ENCODE measurements around the gene COL12A1. TPM values are rescaled to one million over a fixed set of nuclear protein-coding genes. Genes with fewer than 3 reads are reported as not detected.
"Not testable (repeated sequence)": the region's sequence is repeated elsewhere in the genome, so short reads cannot be mapped to it uniquely, and the experiment has no call there.

Gene COL12A1
- total RNA-seq, 4 donors from 2014 or later, result 208 to 539 (median 257) TPM

DNA sequence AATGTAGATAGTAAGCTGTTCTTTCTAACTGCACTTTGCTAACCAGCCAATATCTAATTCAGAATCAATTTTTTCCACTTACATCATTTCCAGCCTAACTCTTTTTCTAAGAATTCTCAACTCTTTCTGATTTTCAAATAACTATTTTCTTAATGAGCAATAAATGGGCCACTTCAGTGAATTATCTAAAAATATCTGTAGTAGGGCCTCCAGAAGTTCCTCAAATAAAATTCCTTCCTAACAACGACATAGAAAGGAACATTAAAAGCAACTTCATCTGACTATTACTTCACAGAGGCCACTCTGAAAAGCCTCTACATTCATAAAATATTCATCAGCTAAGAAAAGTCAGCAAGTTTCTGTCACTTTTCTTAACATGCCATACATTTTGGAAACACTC is 4.8 kb downstream of the COL12A1 start:
- DNase-seq (ENCODE audit: low spot score in 2 of 2), result no peak
- H3K36me3 ChIP-seq, result no peaks in the 10 kb centered on the region
- H3K9me3 ChIP-seq, result peaks cover 0 to under 1% (median 0%) of the 10 kb centered on the region in 4 donors
- H3K27me3 ChIP-seq, result peaks cover 0 to 5% of the 10 kb centered on the region in 2 donors
- TF ChIP-seq, protein P1, sequence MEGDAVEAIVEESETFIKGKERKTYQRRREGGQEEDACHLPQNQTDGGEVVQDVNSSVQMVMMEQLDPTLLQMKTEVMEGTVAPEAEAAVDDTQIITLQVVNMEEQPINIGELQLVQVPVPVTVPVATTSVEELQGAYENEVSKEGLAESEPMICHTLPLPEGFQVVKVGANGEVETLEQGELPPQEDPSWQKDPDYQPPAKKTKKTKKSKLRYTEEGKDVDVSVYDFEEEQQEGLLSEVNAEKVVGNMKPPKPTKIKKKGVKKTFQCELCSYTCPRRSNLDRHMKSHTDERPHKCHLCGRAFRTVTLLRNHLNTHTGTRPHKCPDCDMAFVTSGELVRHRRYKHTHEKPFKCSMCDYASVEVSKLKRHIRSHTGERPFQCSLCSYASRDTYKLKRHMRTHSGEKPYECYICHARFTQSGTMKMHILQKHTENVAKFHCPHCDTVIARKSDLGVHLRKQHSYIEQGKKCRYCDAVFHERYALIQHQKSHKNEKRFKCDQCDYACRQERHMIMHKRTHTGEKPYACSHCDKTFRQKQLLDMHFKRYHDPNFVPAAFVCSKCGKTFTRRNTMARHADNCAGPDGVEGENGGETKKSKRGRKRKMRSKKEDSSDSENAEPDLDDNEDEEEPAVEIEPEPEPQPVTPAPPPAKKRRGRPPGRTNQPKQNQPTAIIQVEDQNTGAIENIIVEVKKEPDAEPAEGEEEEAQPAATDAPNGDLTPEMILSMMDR (IDR thresholded peaks at IDR 0.05), result no peak
- TF ChIP-seq POLR2A (IDR thresholded peaks at IDR 0.05) (no peak), EP300 (IDR thresholded peaks at IDR 0.05) (no peak)
- WGBS, 2 donors, result 8 to 12% methylated on average over 1 of the region's 1 CpG
- H3K4me3 ChIP-seq, result peak overlapping the region in 1 of 4 donors; percentile 78
- peak overlapping the region in 2 of 4 donors; percentile 93 to 96 for H3K27ac ChIP-seq
- H3K4me1 ChIP-seq, result peaks cover 0 to 64% (median 4%) of the 10 kb centered on the region in 4 donors

DNA sequence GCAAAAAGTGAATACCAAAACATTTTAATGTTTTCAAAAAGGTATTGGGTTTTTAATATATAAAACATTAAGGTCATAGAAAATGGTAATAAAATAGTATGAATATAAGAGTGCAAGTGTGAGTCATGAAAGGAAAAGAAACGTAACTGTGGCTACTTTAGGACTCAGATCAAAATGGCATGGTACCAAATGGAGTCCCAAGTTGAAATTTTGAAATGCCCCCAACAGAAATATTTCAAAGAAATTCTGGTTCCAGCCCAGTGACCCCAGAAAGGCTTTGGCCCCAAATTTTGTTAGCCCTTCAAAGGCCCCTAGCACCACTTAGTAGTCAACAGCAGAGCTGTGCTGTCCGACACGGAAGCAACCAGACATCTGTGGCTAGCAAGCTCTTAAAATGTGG is 6.0 kb downstream of the COL12A1 start:
- Histone ChIP-seq H3K4me1 (peaks cover 0 to 60% (median 4%) of the 10 kb centered on the region in 4 donors), H3K9me3 (peaks cover 0 to 5% (median 2%) of the 10 kb centered on the region in 4 donors), H3K27ac (peak overlapping the region in 2 of 4 donors; percentile 43 to 93), H3K27me3 (no peaks in the 10 kb centered on the region), H3K36me3 (no peaks in the 10 kb centered on the region), H3K4me3 (no peak overlapping the region)
- no peak for DNase-seq (ENCODE audit: low spot score in 2 of 2)
- WGBS, 2 donors, result 60 to 69% methylated on average over 3 of the region's 3 CpGs
- TF ChIP-seq POLR2A (IDR thresholded peaks at IDR 0.05), result no peak
- peak in 1 of 2 donors; percentile 13 for TF ChIP-seq EP300 (IDR thresholded peaks at IDR 0.05)

DNA sequence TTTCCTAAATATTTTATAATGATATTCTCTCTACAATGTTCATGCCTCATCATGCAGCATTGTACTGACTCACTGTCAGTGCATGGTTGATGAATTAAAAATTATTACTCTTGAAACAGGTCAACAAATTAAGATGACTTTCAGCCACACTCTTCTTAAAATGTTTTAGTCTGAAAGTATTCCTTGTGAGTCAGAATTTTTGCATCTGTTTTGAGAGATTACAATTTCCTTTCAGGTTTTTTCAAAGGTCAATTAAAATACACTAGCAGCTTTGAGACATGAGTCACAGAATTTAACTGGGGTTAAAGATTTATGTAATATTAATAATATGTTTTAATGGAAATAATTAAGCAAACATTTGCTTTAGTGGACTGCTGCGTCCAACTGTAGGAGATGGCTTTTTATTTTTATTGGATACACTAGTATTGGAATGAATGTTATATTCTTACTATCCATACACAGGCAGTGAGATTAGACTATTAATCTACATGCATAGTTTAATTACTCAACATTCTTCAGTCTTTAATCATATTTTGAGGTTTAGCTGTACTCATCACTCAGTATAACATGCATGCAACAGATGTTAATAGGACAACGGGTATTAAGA is 9.7 kb downstream of the COL12A1 start:
- no peak overlapping the region for H3K27ac ChIP-seq
- DNase-seq (ENCODE audit: low spot score in 2 of 2), result no peak
- H3K27me3 ChIP-seq, result no peaks in the 10 kb centered on the region
- peaks cover 0 to 24% (median 0%) of the 10 kb centered on the region in 4 donors for H3K4me1 ChIP-seq
- WGBS, 2 donors, result 40 to 41% methylated on average over 2 of the region's 2 CpGs
- no peak overlapping the region for H3K4me3 ChIP-seq
- peaks cover 0 to 28% (median 0%) of the 10 kb centered on the region in 3 donors for H3K36me3 ChIP-seq
- peaks cover 0 to 5% (median 2%) of the 10 kb centered on the region in 4 donors for H3K9me3 ChIP-seq
- TF ChIP-seq, protein P1 (IDR thresholded peaks at IDR 0.05), result no peak
- TF ChIP-seq POLR2A (IDR thresholded peaks at IDR 0.05), result no peak
- TF ChIP-seq EP300 (IDR thresholded peaks at IDR 0.05), result no peak

DNA sequence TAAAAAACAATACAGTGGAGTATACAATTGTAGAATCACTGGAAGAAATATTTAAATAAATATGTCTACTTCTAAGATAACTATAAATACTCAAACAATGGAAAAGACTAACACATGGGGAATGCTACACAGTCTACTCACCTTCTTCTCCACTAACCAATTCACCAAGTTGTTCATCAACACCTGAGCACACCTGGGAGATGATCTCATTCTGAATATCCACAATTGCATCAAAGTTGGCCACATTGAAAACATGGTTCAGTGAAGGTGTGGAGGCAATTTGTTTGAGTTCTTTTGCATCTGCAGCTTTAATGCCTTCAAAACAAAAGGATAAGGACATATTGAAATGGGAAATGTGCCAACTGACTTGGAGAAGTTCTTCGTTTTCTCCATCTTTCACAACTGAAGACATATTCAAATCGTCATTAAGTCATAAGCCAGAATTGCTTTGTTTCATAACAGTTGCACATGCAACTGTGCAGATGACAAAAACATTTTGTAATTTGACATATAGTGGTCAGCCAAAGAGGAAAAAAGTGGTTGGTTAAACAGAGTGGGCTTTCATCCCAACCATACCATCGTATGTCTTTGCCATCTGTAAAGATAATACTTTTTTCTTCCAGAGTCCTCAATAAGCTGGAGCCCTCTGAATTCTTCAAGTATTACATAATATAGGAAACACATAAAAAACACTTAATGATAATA is 17.5 kb downstream of the COL12A1 start:
- 37 to 39% methylated on average over 3 of the region's 3 CpGs for WGBS, 2 donors
- Histone ChIP-seq H3K4me3 (no peak overlapping the region), H3K27ac (no peak overlapping the region), H3K9me3 (peaks cover 0 to 4% (median 0%) of the 10 kb centered on the region in 4 donors), H3K4me1 (no peaks in the 10 kb centered on the region), H3K36me3 (peaks cover 0 to 64% (median 0%) of the 10 kb centered on the region in 3 donors), H3K27me3 (no peaks in the 10 kb centered on the region)
- TF ChIP-seq EP300 (IDR thresholded peaks at IDR 0.05) (no peak), POLR2A (IDR thresholded peaks at IDR 0.05) (no peak)
- TF ChIP-seq, protein P1 (IDR thresholded peaks at IDR 0.05), result no peak
- no peak for DNase-seq (ENCODE audit: low spot score in 2 of 2)

DNA sequence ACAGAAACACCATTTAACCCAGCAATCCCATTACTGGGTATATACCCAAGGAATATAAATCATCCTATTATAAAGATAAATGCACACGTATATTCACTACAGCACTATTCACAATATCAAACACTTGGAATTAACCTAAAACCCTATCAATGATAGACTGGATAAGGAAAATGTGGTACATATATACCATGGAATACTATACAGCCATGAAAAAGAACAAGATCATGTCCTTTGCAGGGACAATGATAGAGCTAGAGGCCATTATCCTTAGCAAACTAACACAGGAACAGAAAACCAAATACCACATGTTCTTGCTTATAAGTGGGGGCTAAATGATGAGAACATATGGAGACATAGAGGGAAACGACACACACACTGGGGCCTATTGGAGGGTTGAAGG is 19.3 kb downstream of the COL12A1 start:
- H3K9me3 ChIP-seq; DNase-seq (ENCODE audit: low spot score in 2 of 2); H3K27me3 ChIP-seq; H3K4me3 ChIP-seq; H3K4me1 ChIP-seq: not testable (repeated sequence)
- Histone ChIP-seq H3K36me3 (peaks cover 0 to 59% (median 0%) of the 10 kb centered on the region in 3 donors), H3K27ac (peak overlapping the region in 1 of 4 donors; percentile 8)
- WGBS, 2 donors, result 47 to 50% methylated on average over 2 of the region's 2 CpGs

DNA sequence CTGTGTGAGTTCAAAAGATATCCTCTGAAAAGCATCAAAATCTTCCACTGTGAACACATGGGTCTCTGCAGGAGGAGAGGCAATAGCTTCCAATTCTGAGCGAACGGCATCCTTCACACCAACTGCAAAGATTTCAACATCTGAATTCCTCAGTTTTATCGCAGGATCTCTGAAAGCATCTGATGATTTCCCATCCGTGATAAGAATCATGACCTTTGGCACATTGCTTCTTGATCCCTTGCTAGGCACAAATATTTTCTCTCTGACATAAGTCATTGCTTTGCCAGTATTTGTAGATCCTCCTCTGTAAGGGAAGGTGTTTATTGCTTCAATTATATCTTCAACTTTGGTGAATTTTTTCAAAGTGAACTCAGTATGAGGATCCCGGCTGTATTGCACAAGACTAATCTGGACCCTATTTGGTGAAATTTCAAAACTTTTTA is 22.7 kb downstream of the COL12A1 start:
- TF ChIP-seq EP300 (IDR thresholded peaks at IDR 0.05) (peak in 1 of 2 donors; percentile 89), POLR2A (IDR thresholded peaks at IDR 0.05) (no peak)
- TF ChIP-seq, protein P1 (IDR thresholded peaks at IDR 0.05), result no peak
- DNase-seq (ENCODE audit: low spot score in 2 of 2), result peak in 1 of 2 donors; percentile 56
- Histone ChIP-seq H3K27ac (no peak overlapping the region), H3K36me3 (peaks cover 0 to 54% (median 3%) of the 10 kb centered on the region in 3 donors), H3K4me3 (no peak overlapping the region), H3K27me3 (no peaks in the 10 kb centered on the region), H3K4me1 (peaks cover 0 to 3% (median 0%) of the 10 kb centered on the region in 4 donors), H3K9me3 (peaks cover 0 to 4% (median 0%) of the 10 kb centered on the region in 4 donors)
- 35 to 60% methylated on average over 5 of the region's 5 CpGs for WGBS, 2 donors

Measured in tibial nerve (tissue), 4 donors.